ENCODE results near the gene ARHGAP31.
"Not testable (repeated sequence)": the region's sequence is repeated elsewhere in the genome, so short reads cannot be mapped to it uniquely, and the experiment has no call there.

Gene ARHGAP31

DNA sequence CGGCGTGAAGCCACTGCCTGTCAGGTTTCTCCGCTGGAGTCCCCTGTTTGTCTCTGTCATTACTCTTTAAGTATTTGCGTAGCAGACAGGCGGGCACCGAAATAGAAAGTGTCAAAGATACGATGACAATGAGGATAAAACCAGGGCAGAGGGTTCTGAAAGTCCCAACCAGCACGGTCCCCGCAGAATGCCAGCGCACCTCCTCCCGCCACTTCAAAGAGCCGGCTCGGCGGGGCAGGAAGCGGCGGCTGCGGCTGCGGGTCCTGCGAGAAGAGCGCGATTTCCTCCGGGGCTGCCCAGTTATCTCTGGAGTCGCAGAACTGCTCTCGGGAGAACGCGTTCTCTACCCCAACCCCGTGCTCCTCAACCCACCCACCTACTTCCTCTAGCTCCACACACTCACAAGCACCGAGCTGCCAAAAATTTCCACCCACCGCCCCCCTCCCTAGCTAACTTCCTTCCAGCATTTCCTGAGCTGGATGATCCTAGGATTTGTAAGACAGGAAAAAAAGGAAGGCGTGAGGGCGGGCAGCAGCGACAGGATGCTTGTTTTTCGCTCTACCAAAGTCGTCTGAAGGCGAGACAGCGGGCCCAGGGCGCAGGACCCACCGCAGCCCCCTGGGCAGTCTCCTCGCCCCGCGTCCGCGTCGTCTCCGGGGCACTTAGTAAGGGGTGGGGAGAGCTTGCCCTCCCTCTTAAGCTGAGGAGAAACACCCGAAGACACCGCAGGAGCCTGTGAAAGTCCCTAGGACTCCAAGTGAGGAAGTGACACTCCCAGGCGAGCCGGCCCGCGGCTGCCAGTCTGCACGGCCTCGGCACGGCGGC lies at the start of gene ARHGAP31:
ARHGAP31 (plus strand) TSS at position 513 of the 825 bp plus-strand sequence. CDS start 522 bp downstream, outside the sequence.
- intact Hi-C loops (cut with DNase I), result no loop called here
- DNase-seq, result peak; percentile 39 to 82 (median 66)

DNA sequence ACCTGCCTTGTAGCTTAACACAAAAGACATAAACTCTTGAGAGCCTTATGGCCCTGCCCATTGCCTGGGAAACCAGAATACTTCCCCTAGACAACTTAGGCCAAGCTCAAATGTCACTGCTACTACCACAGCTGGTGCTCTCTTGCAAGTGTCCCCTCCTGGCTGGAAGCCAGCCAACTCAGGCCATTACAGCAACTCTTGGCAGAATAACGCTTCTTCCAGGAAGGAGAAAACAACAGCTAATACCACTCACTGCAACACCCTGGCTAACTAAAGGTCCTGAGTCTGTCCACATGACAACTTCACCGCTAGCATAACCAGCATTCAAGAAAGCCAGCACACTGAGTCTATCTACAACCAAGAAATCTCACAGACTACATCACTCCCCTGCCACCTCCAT lies 48.4 kb upstream of the ARHGAP31 start:
- DNase-seq, result peak in 3 of 42 donors; percentile 23 to 48 (median 36)
- intact Hi-C loops (cut with DNase I), result no loop called here

DNA sequence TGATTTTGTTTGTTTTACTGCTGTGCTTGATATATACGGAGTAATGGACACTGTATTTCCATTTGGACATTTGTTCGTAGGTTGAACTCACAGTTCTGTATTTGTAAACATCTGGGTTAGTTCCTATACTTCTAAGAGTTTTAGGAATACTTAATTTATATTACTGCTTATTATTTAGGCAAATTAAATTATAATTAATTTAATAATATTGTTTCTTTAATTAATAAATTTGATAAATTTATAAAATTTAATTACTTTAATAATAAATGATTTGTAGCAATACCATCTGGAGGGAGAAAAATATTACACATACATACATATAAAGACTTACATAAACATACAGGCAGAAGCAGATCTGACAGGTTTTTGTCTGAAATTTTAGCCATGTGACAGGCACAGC lies 39.0 kb upstream of the ARHGAP31 start:
- no peak for DNase-seq
- intact Hi-C loops (cut with DNase I), result no loop called here

- intact Hi-C loops (cut with DNase I), result no loop called here
- DNase-seq, result no peak
Observed at GRCh38 chr3:119257111-119257510, 37.1 kb upstream of the ARHGAP31 start.

- no peak for DNase-seq
- intact Hi-C loops (cut with DNase I), result no loop called here
Observed at GRCh38 chr3:119257654-119258410, 36.4 kb upstream of the ARHGAP31 start.

- DNase-seq, result no peak
- intact Hi-C loops (cut with DNase I), result no loop called here
Observed at GRCh38 chr3:119258915-119259314, 35.3 kb upstream of the ARHGAP31 start.

- intact Hi-C loops (cut with DNase I), result no loop called here
- DNase-seq, result no peak
Observed at GRCh38 chr3:119259821-119260220, 34.4 kb upstream of the ARHGAP31 start.

DNA sequence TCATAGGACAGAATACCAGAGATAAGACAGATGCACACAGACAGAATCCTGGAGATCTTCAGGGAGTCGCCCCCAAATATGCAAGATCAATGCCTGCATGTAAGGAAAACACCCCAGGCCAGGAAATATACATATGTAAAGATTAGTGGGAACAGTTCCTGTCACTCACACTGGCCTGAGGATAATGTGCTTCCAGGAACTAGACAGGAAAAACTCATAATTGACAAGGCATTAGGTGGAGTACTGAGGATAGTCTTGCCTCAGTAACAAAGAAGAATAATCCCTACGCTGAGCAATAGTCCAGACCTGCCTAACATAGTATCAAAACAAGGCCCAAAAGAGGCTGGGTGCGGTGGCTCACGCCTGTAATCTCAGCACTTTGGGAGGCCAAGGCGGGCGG lies 33.1 kb upstream of the ARHGAP31 start:
- intact Hi-C loops (cut with DNase I), result no loop called here

DNA sequence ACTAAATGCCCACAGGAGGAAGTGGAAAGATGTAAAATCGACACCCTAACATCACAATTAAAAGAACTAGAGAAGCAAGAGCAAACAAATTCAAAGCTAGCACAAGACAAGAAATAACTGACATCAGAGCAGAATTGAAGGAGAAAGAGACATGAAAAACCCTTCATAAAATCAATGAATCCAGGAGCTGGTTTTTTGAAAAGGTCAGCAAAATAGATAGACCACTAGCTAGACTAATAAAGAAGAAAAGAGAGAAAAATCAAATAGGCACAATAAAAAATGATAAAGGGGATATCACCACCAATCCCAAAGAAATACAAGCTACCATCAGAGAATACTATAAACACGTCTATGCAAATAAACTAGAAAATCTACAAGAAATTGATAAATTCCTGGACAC lies 24.0 kb upstream of the ARHGAP31 start:
- DNase-seq; intact Hi-C loops (cut with DNase I): not testable (repeated sequence)

More for the DNA sequence above, 33.1 kb upstream of the ARHGAP31 start:
- no peak for DNase-seq

DNA sequence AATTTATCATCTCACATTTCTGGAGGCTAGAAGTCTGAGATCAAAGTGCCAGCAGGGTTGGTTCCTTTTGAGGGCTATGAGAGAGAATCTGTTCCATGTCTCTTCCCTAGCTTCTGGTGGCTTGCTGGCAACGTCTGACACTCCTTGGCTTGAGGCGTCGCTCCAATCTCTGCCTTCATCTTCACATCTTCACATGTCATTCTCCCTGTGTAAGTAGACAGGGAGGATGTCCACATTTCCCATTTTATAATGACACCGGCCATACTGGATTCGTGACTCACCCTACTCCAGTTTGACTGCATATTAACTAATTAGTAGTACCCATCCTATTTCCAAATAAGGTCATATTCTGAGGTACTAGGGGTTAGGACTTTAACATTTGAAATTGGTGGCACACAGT lies 17.5 kb upstream of the ARHGAP31 start:
- intact Hi-C loops (cut with DNase I), result no loop called here
- no peak for DNase-seq

GRCh38 chr3:119279101-119279554 lies 15.1 kb upstream of the ARHGAP31 start:
- DNase-seq, result peak in 27 of 42 donors; percentile 15 to 70 (median 42)
- intact Hi-C loops (cut with DNase I), result no loop called here

DNA sequence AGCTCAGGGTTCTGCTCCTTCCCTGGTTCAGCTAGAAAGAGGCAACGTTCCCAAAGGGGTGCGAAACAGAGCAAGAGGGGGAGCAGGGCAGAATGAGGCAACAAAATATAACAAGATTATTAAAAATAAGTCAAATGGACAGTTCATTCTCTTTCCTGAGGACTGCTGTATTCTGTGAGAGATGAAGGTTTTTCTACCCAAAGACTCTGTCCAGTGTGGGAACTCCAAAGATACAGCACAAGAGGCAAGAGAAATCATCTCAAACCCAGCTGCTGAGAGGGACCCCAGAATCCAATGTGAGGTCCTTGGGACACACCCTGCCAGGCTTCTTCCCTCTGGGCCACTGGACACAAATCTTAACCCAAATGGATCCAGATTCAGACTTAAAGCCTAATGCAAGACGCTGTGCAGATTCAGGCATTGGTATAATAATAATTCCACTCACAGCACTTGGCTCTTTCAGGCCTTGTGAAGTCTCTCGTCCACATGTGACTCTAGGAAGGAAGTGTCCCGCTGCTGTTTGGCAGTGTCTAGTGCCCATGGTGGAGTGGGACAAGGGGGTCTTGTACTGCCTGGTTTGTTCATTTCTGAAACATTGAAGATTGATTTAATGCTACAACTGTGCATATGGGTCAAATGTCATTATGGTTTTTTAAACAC lies 14.5 kb upstream of the ARHGAP31 start:
- peak in 3 of 42 donors; percentile 33 to 37 (median 34) for DNase-seq
- intact Hi-C loops (cut with DNase I), result no loop called here

DNA sequence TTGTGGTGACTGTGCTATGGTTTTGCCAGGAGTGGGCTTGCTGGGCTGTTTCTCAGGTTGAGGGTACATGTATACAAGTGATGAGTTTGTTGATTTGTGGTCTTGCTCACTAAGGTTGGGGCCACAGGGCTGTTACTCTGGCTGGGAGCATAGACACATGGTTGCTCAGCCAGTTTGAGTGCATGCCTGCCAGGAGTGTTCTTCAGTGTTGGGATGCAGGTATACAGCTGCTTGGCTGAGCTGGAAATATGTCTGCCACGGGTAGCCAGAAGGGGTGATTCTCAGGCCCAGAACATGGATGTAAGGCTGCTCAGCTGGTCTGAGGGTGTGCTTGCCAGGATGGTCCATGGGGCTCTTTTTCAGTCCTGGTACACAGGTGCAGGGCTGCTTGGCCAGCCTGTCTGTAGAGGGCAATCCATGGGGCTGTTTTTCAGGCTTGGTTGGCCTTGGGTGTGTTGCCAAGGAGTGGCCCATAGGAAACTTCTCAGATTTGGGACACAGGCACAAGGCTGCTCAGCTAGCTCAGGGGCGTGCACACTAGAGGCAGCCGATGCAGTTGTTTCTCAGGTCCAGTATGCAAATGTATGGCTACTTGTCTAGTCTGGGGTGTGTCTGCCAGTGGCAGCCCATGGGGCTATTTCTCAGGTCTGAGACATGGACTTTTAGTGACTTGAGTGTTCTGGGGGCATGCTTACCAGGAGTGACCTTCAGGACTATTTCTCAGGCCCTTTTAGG lies 5.3 kb upstream of the ARHGAP31 start:
- intact Hi-C loops (cut with DNase I), result no loop called here
- DNase-seq, result no peak

- intact Hi-C loops (cut with DNase I), result no loop called here
- DNase-seq, result no peak
Observed at GRCh38 chr3:119289404-119289770, 4.8 kb upstream of the ARHGAP31 start.

DNA sequence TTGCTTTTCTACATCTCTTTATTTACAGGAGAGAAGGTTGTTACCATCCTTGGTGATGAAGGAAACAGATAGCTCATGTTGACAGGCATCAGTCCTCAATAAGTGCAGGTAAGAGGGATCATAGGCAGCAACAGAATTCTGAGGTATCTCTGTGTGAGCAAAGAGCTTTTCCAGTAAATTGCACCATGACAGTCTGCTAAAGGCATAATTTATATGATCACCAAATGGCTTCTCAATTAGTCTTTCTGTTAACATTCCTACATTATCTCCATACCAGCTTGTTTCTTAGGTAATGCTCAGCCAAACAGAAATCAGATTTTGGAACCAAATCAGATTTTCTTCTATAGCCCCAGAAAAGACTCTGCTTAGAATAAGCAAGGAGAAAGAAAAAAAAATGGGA lies 3.6 kb upstream of the ARHGAP31 start:
- DNase-seq, result no peak
- intact Hi-C loops (cut with DNase I), result no loop called here

- intact Hi-C loops (cut with DNase I), result no loop called here
Observed at GRCh38 chr3:119291062-119291700, 3.0 kb upstream of the ARHGAP31 start.

GRCh38 chr3:119292666-119293065 lies 1.5 kb upstream of the ARHGAP31 start:
- no peak for DNase-seq
- intact Hi-C loops (cut with DNase I), result no loop called here

More at GRCh38 chr3:119291062-119291700, 3.0 kb upstream of the ARHGAP31 start:
- no peak for DNase-seq

GRCh38 chr3:119293105-119293870 lies 895 bp upstream of the ARHGAP31 start:
- intact Hi-C loops (cut with DNase I), result no loop called here
- DNase-seq, result no peak

All from head of caudate nucleus (tissue), 42 donors.